A172 (cell line): ENCODE results near the gene UPF3B. TPM values are rescaled to one million over a fixed set of nuclear protein-coding genes. Genes with fewer than 3 reads are reported as not detected.
"Not testable (repeated sequence)": the region's sequence is repeated elsewhere in the genome, so short reads cannot be mapped to it uniquely, and the experiment has no call there.

Source experiments
- DNase-seq: peaks from one replicate; pipeline ENCODE4 v3.0.0-alpha.2; 2015; ENCODE audit warnings: low spot score
- total RNA-seq: library from RNA; depleted of rRNA; stranded (reverse); fragments of >200 nt; shearing (Covaris generic); gene quantifications from 2 replicates; pipeline ENCODE4 v1.2.3, GENCODE V29; 2014; rRNA removed

Gene UPF3B
- total RNA-seq = 1.8 and 2.3 TPM in 2 replicates

- peak; percentile 89 for DNase-seq
Observed at GRCh38 chrX:119852382-119853353, at the start of gene UPF3B. Gene UPF3B (minus strand): TSS chrX:119852963. CDS start chrX:119852928, 35 bp downstream.

GRCh38 chrX:119900976-119901375 lies 48.2 kb upstream of the UPF3B start:
- DNase-seq = no peak

GRCh38 chrX:119899125-119899524 lies 46.4 kb upstream of the UPF3B start:
- no peak for DNase-seq

- no peak for DNase-seq
Observed at GRCh38 chrX:119895843-119896326, 43.1 kb upstream of the UPF3B start, which contains the start of gene AKAP14. Gene AKAP14 (plus strand): TSS chrX:119895893. CDS start chrX:119903224, 7,331 bp downstream.

GRCh38 chrX:119891961-119892692 lies 39.4 kb upstream of the UPF3B start:
- not testable (repeated sequence) for DNase-seq

- not testable (repeated sequence) for DNase-seq
Observed at GRCh38 chrX:119890626-119891025, 37.9 kb upstream of the UPF3B start.

GRCh38 chrX:119887721-119888425 lies 35.1 kb upstream of the UPF3B start:
- peak; percentile 60 for DNase-seq

- DNase-seq = peak; percentile 90
Observed at GRCh38 chrX:119885554-119886428, 33.0 kb upstream of the UPF3B start.

GRCh38 chrX:119880552-119881437 lies 28.0 kb upstream of the UPF3B start:
- DNase-seq = peak; percentile 18

GRCh38 chrX:119880076-119880475 lies 27.3 kb upstream of the UPF3B start:
- DNase-seq = no peak

- DNase-seq = no peak
Observed at GRCh38 chrX:119878740-119879139, 26.0 kb upstream of the UPF3B start.

GRCh38 chrX:119871599-119872395 lies 19.0 kb upstream of the UPF3B start, which contains the start of the genes NDUFA1 and RNF113A:
Gene NDUFA1 (plus strand): TSS chrX:119871832. CDS start chrX:119871912, 80 bp downstream.
Gene RNF113A (minus strand): TSS chrX:119871733. CDS start chrX:119871613, 120 bp downstream.
- peak; percentile 43 for DNase-seq

GRCh38 chrX:119871245-119871598 lies 18.5 kb upstream of the UPF3B start:
- no peak for DNase-seq

GRCh38 chrX:119870626-119871131 lies 17.9 kb upstream of the UPF3B start:
- no peak for DNase-seq

GRCh38 chrX:119853444-119853843 lies 681 bp upstream of the UPF3B start:
- DNase-seq = no peak

GRCh38 chrX:119833905-119834304 lies 18.9 kb downstream of the UPF3B start:
- no peak for DNase-seq

GRCh38 chrX:119828446-119828845 lies 24.3 kb downstream of the UPF3B start:
- no peak for DNase-seq

GRCh38 chrX:119826399-119826959 lies 26.3 kb downstream of the UPF3B start:
- peak; percentile 6 for DNase-seq
